WTC11 (cell line): ENCODE measurements around the gene TCF7L2. TPM values are rescaled to one million over a fixed set of nuclear protein-coding genes. Genes with fewer than 3 reads are reported as not detected.
A peak's percentile ranks its signal among the peaks of the same experiment; 100 is the strongest.

Experiments used
- ATAC-seq: fragments of 200-7000 bp; cut with Tn5 transposase; 2 replicates; pipeline ENCODE4 v1.10.0; 2021; ENCODE audit warnings: mild to moderate bottlenecking, moderate library complexity
- CTCF ChIA-PET: fragments of 300-600 bp; sonication (Branson Sonifier 250); formaldehyde crosslinking; loops from one replicate; lab custom pipeline; 2021; ENCODE audit warnings: antibody characterized with exemption; lab: Charles Lee
- POLR2A ChIA-PET: fragments of 350-600 bp; sonication (Branson Sonifier 250); formaldehyde crosslinking; loops from one replicate; lab custom pipeline; 2021; ENCODE audit warnings: antibody characterized with exemption; lab: Charles Lee
- DNase-seq: peaks from one replicate; pipeline ENCODE4 v3.0.0; 2021; ENCODE audit warnings: low spot score
- H3K27ac Mint-ChIP-seq: 2 replicates; pipeline ENCODE4 v1.8.0; 2021; ENCODE audit warnings: mixed read lengths
- H3K27me3 Mint-ChIP-seq: 2 replicates; pipeline ENCODE4 v1.8.0; 2021; ENCODE audit warnings: low read depth, mild to moderate bottlenecking, moderate library complexity, mixed read lengths
- H3K36me3 Mint-ChIP-seq: 2 replicates; pipeline ENCODE4 v1.8.0; 2021; ENCODE audit warnings: mixed read lengths
- H3K4me1 Mint-ChIP-seq: 2 replicates; pipeline ENCODE4 v1.8.0; 2022; ENCODE audit warnings: mixed read lengths
- H3K4me3 Mint-ChIP-seq: 2 replicates; pipeline ENCODE4 v1.8.0; 2021; ENCODE audit warnings: mild to moderate bottlenecking, moderate library complexity, mixed read lengths
- H3K9me3 Mint-ChIP-seq: 2 replicates; pipeline ENCODE4 v1.8.0; 2021; ENCODE audit warnings: mixed read lengths
- AR ChIP-seq: fragments of 250-450 bp; sonication (Bioruptor Pico); IDR thresholded peaks from 2 replicates; pipeline ENCODE4 v1.9.0; 2021; ENCODE audit warnings: mild to moderate bottlenecking
- ATF1 ChIP-seq: sonication (generic); formaldehyde crosslinking; IDR thresholded peaks from 2 replicates; pipeline ENCODE4 v1.8.1; 2023; ENCODE audit warnings: mild to moderate bottlenecking, moderate library complexity, missing genetic modification reagents
- ATF6 ChIP-seq: sonication (generic); formaldehyde crosslinking; IDR thresholded peaks from 2 replicates; pipeline ENCODE4 v1.8.1; 2023; ENCODE audit warnings: mild to moderate bottlenecking, missing genetic modification reagents
- CDX4 ChIP-seq: fragments of 250-450 bp; sonication (Bioruptor Pico); IDR thresholded peaks from 2 replicates; pipeline ENCODE4 v1.9.0; 2021; ENCODE audit warnings: moderate library complexity, mild to moderate bottlenecking, inconsistent platforms, borderline replicate concordance
- CREB1 ChIP-seq: sonication (generic); formaldehyde crosslinking; IDR thresholded peaks from 2 replicates; pipeline ENCODE4 v1.8.0; 2023; ENCODE audit warnings: mild to moderate bottlenecking, missing genetic modification reagents
- E2F4 ChIP-seq: sonication (generic); formaldehyde crosslinking; IDR thresholded peaks from 2 replicates; pipeline ENCODE4 v1.8.1; 2022; ENCODE audit warnings: low read depth, mild to moderate bottlenecking, moderate library complexity, missing genetic modification reagents, borderline replicate concordance
- E2F5 ChIP-seq: sonication (generic); formaldehyde crosslinking; IDR thresholded peaks from 2 replicates; pipeline ENCODE4 v1.8.1; 2022; ENCODE audit warnings: mild to moderate bottlenecking, moderate library complexity, missing genetic modification reagents
- ELF4 ChIP-seq: sonication (generic); formaldehyde crosslinking; IDR thresholded peaks from 2 replicates; pipeline ENCODE4 v1.8.1; 2022; ENCODE audit warnings: low read depth, mild to moderate bottlenecking, moderate library complexity, missing genetic modification reagents
- ESRRA ChIP-seq: sonication (generic); formaldehyde crosslinking; IDR thresholded peaks from 2 replicates; pipeline ENCODE4 v1.8.1; 2022; ENCODE audit warnings: mild to moderate bottlenecking, missing genetic modification reagents, borderline replicate concordance
- FOXK1 ChIP-seq: sonication (generic); formaldehyde crosslinking; IDR thresholded peaks from 2 replicates; pipeline ENCODE4 v1.8.0; 2022; ENCODE audit warnings: mild to moderate bottlenecking, moderate library complexity, missing genetic modification reagents
- FOXP1 ChIP-seq: sonication (generic); formaldehyde crosslinking; IDR thresholded peaks from 2 replicates; pipeline ENCODE4 v1.8.0; 2022; ENCODE audit warnings: missing genetic modification reagents, mild to moderate bottlenecking, moderate library complexity, borderline replicate concordance
- JAZF1 ChIP-seq: fragments of 250-450 bp; sonication (Bioruptor Pico); IDR thresholded peaks from 2 replicates; pipeline ENCODE4 v1.9.0; 2021; ENCODE audit warnings: moderate library complexity, mild to moderate bottlenecking, inconsistent platforms
- MAX ChIP-seq: sonication (generic); formaldehyde crosslinking; IDR thresholded peaks from 2 replicates; pipeline ENCODE4 v1.8.0; 2022; ENCODE audit warnings: mild to moderate bottlenecking, missing genetic modification reagents
- NFATC4 ChIP-seq: fragments of 250-450 bp; sonication (Bioruptor Pico); IDR thresholded peaks from 2 replicates; pipeline ENCODE4 v1.9.0; 2021; ENCODE audit warnings: mild to moderate bottlenecking
- NFYB ChIP-seq: sonication (generic); formaldehyde crosslinking; conservative IDR thresholded peaks from 2 replicates; pipeline ENCODE4 v1.8.0; 2022; ENCODE audit warnings: low read depth, missing genetic modification reagents
- SP1 ChIP-seq: sonication (generic); formaldehyde crosslinking; conservative IDR thresholded peaks from 2 replicates; pipeline ENCODE4 v1.8.1; 2022; ENCODE audit warnings: missing genetic modification reagents
- TEAD4 ChIP-seq: sonication (generic); formaldehyde crosslinking; IDR thresholded peaks from 2 replicates; pipeline ENCODE4 v1.8.0; 2022; ENCODE audit warnings: mild to moderate bottlenecking, missing genetic modification reagents
- ZNF263 ChIP-seq: sonication (generic); formaldehyde crosslinking; IDR thresholded peaks from 2 replicates; pipeline ENCODE4 v1.8.1; 2022; ENCODE audit warnings: low read depth, mild to moderate bottlenecking, moderate library complexity, missing genetic modification reagents
- ZNF416 ChIP-seq: fragments of 250-450 bp; sonication (Bioruptor Pico); IDR thresholded peaks from 2 replicates; pipeline ENCODE4 v1.9.0; 2021; ENCODE audit warnings: mild to moderate bottlenecking, inconsistent platforms
- ZNF425 ChIP-seq: fragments of 250-450 bp; sonication (Bioruptor Pico); conservative IDR thresholded peaks from 2 replicates; pipeline ENCODE4 v1.9.0; 2021; ENCODE audit warnings: mild to moderate bottlenecking
- ZNF512 ChIP-seq: sonication (generic); formaldehyde crosslinking; IDR thresholded peaks from 2 replicates; pipeline ENCODE4 v1.8.1; 2022; ENCODE audit warnings: missing genetic modification reagents, borderline replicate concordance
- total RNA-seq: library from RNA; stranded (reverse); gene quantifications from 3 replicates; pipeline ENCODE4 v1.2.3, GENCODE V29; 2021

The TCF7L2 gene
- total RNA-seq, 1 experiment from 2014 or later = 44.5 TPM

GRCh38 chr10:112960151-112960681 lies 10.2 kb downstream of the TCF7L2 start (continued):
- TF ChIP-seq E2F4 (no peak), FOXK1 (CRISPR knock-in tag) (no peak), CREB1 (CRISPR knock-in tag) (no peak), NFATC4 (CRISPR knock-in tag) (no peak), ZNF416 (no peak)

GRCh38 chr10:112961609-112962008 lies 11.6 kb downstream of the TCF7L2 start:
- DNase-seq (no peak), ATAC-seq (no peak)
- Mint-ChIP-seq H3K4me3 (peak overlapping the region; percentile 3; the same call in 1 of the 2 replicates), H3K27ac (peak overlapping the region; percentile 90), H3K27me3 (no peaks in the 10 kb centered on the region), H3K36me3 (peaks cover 40% of the 10 kb centered on the region), H3K4me1 (peaks cover 82% of the 10 kb centered on the region), H3K9me3 (peaks cover 8% of the 10 kb centered on the region)
- CTCF ChIA-PET = interaction anchor here (0.6 kb wide), 1 partner anchor 204 kb away, joined by 3 read pairs; no protein-coding TSS in a partner anchor
- TF ChIP-seq FOXP1 (CRISPR knock-in tag) (no peak), ESRRA (CRISPR knock-in tag) (no peak), CDX4 (CRISPR knock-in tag) (no peak), ZNF425 (no peak), NFYB (CRISPR knock-in tag) (no peak), ZNF263 (no peak), AR (no peak), ZNF512 (CRISPR knock-in tag) (no peak), SP1 (no peak), ATF1 (CRISPR knock-in tag) (no peak), MAX (no peak), ELF4 (CRISPR knock-in tag) (no peak), TEAD4 (no peak), ATF6 (CRISPR knock-in tag) (no peak), JAZF1 (no peak), E2F5 (CRISPR knock-in tag) (no peak)
- POLR2A ChIA-PET = no interaction called here
